ENCODE measurements around the gene NRP1.
A peak's percentile ranks its signal among the peaks of the same experiment; 100 is the strongest.

The NRP1 gene

DNA sequence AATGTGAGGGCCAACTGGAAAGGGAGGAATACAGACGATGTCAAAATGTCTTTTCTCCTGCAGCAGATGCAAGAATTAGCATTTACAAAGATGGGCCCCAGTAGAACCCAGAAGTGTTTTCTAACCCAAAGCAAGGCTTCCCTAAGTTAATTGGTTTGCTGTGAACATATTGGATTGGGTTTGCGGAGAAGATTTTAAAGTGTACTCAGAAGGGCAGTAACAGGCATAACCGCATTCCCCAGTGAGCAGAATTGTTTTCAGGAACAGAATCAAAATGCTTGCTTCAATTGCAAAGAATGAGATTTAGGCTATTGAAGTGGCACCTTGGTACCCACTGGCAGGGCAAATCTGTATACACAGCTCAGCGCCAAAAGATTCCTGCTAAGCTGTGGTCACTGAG is 78.0 kb downstream of the NRP1 start:
- TF ChIP-seq, protein P1, sequence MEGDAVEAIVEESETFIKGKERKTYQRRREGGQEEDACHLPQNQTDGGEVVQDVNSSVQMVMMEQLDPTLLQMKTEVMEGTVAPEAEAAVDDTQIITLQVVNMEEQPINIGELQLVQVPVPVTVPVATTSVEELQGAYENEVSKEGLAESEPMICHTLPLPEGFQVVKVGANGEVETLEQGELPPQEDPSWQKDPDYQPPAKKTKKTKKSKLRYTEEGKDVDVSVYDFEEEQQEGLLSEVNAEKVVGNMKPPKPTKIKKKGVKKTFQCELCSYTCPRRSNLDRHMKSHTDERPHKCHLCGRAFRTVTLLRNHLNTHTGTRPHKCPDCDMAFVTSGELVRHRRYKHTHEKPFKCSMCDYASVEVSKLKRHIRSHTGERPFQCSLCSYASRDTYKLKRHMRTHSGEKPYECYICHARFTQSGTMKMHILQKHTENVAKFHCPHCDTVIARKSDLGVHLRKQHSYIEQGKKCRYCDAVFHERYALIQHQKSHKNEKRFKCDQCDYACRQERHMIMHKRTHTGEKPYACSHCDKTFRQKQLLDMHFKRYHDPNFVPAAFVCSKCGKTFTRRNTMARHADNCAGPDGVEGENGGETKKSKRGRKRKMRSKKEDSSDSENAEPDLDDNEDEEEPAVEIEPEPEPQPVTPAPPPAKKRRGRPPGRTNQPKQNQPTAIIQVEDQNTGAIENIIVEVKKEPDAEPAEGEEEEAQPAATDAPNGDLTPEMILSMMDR (conservative IDR thresholded peaks at IDR 0.05; ENCODE audit: low read length): no peak
- no peak overlapping the region for H3K4me3 ChIP-seq (ENCODE audit: low read length)
- DNase-seq (ENCODE audit: low read depth): no peak

DNA sequence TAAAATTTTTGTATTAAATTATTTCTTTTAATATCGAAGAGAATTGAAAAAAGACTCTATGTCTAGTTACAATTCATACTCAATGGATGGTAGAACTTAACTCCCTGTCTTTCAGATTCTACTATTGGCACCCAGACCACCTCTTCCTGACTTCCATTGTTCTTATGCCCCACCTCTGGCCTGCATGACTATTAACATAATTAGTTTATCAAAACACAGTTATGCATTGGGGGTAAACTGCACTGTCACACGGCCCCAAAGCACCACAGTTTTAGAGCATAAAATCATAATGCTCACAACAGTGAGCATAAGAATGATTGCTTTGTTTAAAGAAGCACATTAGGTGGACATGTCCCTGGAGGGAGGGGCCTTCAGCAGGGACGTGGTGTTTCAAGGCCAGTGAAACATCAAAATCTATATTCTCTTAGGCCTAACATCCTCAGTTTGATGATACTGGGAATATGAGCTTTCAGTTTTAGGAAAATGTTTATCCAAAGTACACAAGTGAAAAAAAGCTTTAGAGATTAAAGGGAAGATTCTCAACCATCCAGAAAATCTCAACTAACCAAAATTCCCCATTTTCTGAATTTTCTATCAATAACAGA is 79.8 kb downstream of the NRP1 start:
- H3K4me3 ChIP-seq (ENCODE audit: low read length): no peak overlapping the region
- DNase-seq (ENCODE audit: low read depth): no peak
- TF ChIP-seq, protein P1 (conservative IDR thresholded peaks at IDR 0.05; ENCODE audit: low read length): no peak

DNA sequence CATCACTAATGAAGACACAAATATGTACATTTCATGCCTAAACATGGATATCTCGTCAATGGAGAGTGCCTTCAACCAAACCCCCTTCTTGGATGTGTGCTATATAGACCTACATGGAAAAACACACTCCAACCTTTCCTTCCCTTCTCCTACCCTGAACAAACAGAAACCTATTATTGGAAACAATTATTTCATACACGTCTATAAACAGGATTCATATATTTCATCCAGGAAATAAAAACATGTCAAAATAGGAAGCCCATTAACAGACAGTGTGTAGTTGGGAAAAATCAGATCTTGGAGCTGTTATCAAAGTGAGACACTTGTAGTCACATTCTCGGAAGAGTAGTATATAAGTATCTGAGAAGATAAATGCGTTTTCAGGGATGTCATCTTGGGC is 81.1 kb downstream of the NRP1 start:
- H3K4me3 ChIP-seq (ENCODE audit: low read length): no peak overlapping the region
- TF ChIP-seq, protein P1 (conservative IDR thresholded peaks at IDR 0.05; ENCODE audit: low read length): no peak
- DNase-seq (ENCODE audit: low read depth): no peak

DNA sequence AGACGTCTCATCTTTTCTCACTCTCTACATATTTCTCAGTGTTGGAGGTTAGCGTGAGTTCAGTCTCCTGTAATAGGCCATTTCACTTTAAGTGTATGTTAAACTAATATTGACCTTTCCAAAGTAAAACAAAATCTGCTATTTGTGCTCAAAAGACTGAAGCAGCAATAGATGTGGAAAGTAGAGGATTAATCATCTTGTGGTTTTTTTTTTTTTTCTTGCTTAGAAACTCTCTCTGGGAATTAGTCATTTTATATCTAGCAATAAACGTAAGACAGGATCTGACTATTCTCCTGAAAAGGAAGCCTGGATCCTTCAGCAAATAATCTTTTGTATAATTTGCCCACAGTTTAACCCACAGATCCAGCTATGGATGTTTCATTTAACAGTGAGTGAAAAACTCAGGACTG is 81.7 kb downstream of the NRP1 start:
- peak; percentile 79 for DNase-seq (ENCODE audit: low read depth)
- no peak overlapping the region for H3K4me3 ChIP-seq (ENCODE audit: low read length)
- TF ChIP-seq, protein P1 (conservative IDR thresholded peaks at IDR 0.05; ENCODE audit: low read length): no peak

DNA sequence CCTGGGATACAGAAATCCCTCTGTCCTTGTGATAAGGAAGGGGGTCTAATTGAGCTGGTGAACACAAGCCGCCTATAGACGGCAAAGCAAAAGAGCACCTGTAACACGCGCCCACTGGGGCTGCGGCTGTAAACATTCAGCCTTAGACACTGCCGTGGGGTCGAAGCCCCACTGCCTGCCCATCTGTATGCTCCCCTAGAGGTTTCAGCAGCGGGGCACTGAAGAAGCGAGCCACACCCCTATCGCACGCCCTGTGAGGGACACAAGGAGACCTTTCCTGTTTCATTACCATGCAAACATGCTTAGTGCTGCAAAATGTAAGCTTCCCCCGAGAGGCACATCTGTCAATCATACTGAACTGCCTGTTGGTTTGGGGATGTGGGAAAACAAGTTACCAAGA is 82.1 kb downstream of the NRP1 start:
- no peak overlapping the region for H3K4me3 ChIP-seq (ENCODE audit: low read length)
- DNase-seq (ENCODE audit: low read depth): no peak
- TF ChIP-seq, protein P1 (conservative IDR thresholded peaks at IDR 0.05; ENCODE audit: low read length): no peak

- peak; percentile 37 for DNase-seq (ENCODE audit: low read depth)
- no peak overlapping the region for H3K4me3 ChIP-seq (ENCODE audit: low read length)
- TF ChIP-seq, protein P1 (conservative IDR thresholded peaks at IDR 0.05; ENCODE audit: low read length): no peak
Observed at GRCh38 chr10:33249659-33250345, 84.7 kb downstream of the NRP1 start.

- TF ChIP-seq, protein P1 (conservative IDR thresholded peaks at IDR 0.05; ENCODE audit: low read length): no peak
- H3K4me3 ChIP-seq (ENCODE audit: low read length): no peak overlapping the region
- DNase-seq (ENCODE audit: low read depth): no peak
Observed at GRCh38 chr10:33249137-33249536, 85.3 kb downstream of the NRP1 start.
